GM18520 (cell line): ENCODE results near the gene LZTR1.

Experiments
- ATAC-seq: cut with Tn5 transposase; IDR thresholded peaks from one replicate; pipeline ENCODE4 v1.9.1; 2021; ENCODE audit not compliant: unreplicated experiment

Gene LZTR1

GRCh38 chr22:20979243-20979809 is 2.8 kb upstream of the LZTR1 start:
- ATAC-seq: no peak

- ATAC-seq: no peak
Observed at GRCh38 chr22:20979940-20980453, 2.1 kb upstream of the LZTR1 start.

- ATAC-seq: no peak
Observed at GRCh38 chr22:20980523-20980922, 1.6 kb upstream of the LZTR1 start.

GRCh38 chr22:20980938-20981722 is 967 bp upstream of the LZTR1 start:
- ATAC-seq: no peak

GRCh38 chr22:20982563-20982882 is 426 bp downstream of the LZTR1 start:
- no peak for ATAC-seq

GRCh38 chr22:20983081-20983771 is 1.1 kb downstream of the LZTR1 start:
- no peak for ATAC-seq

GRCh38 chr22:20985720-20986119 is 3.6 kb downstream of the LZTR1 start:
- ATAC-seq: no peak

- ATAC-seq: no peak
Observed at GRCh38 chr22:20986365-20986764, 4.3 kb downstream of the LZTR1 start.

GRCh38 chr22:20987375-20987774 is 5.3 kb downstream of the LZTR1 start:
- ATAC-seq: no peak

GRCh38 chr22:20988573-20989322 is 6.7 kb downstream of the LZTR1 start:
- ATAC-seq: no peak

GRCh38 chr22:20989323-20990138 is 7.4 kb downstream of the LZTR1 start:
- ATAC-seq: no peak

GRCh38 chr22:20990184-20991180 is 8.4 kb downstream of the LZTR1 start:
- no peak for ATAC-seq

- no peak for ATAC-seq
Observed at GRCh38 chr22:20991252-20992055, 9.4 kb downstream of the LZTR1 start.

- ATAC-seq: no peak
Observed at GRCh38 chr22:20992056-20992442, 10.0 kb downstream of the LZTR1 start.

GRCh38 chr22:20992456-20993303 is 10.6 kb downstream of the LZTR1 start:
- no peak for ATAC-seq

- no peak for ATAC-seq
Observed at GRCh38 chr22:20993304-20994127, 11.4 kb downstream of the LZTR1 start.
